ENCODE results near the gene GPR142. TPM values are rescaled to one million over a fixed set of nuclear protein-coding genes. Genes with fewer than 3 reads are reported as not detected.

The GPR142 gene
- total and polyA plus RNA-seq, 2 donors (not counting 3 experiments of a cell fraction or from before 2014, with no cell fraction given) = not detected

DNA sequence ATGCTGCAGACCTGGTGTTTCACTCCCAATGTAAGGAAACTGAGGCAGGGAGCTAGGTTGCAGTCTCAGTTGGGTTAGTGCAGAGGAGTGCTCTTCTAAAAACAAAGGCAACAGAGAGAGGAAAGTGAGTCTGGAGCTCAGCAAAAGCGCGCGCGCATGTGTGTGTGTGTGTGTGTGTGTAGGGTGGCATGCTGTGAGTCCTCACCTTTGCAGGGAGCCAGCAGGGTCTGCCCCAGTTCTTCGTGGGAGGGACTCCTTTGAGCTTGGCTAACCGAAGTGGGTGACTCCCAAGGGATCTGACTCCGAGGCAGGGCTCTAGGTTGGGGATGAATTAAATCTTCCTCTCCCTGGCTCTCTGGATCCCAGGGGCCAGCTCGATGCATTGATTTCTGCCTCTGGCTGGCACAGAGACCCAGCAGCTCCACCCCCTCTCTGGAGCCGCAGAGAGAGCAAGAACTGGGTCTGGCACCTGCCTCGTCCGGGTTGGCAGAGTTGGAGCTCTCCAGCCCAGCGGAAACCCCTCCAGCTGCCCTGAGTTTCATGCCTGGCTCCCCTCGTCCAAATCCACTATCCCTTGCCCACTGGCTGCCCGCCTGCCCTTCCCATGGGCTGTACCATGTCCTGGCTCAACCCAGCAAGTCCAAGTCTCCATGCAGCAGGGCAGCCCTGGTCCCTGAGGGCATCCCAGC, 4.4 kb upstream of the GPR142 start:
- FAIRE-seq = no peak
- BruUV-seq (replicated peaks) = no TSS peak
- Histone ChIP-seq H3K9me3 (replicated peaks; ENCODE audit: control insufficient read depth, insufficient read depth, low read length) (no peaks in the 10 kb centered on the region), H2AFZ (ENCODE audit: low read depth, low read length) (no peak overlapping the region), H3K36me3 (ENCODE audit: control insufficient read depth in 2 of 2, extremely low read depth in 1 of 2, insufficient read depth in 2 of 2, low read length in 2 of 2) (no peaks in the 10 kb centered on the region), H3K4me1 (ENCODE audit: control insufficient read depth, extremely low read depth, insufficient read depth, low read length) (no peaks in the 10 kb centered on the region), H3K9ac (replicated peaks; ENCODE audit: extremely low read depth, insufficient read depth, low read length) (no peak overlapping the region), H3K27me3 (ENCODE audit: control insufficient read depth in 2 of 2, insufficient read depth in 2 of 2, low read length in 2 of 2) (peaks cover 0 to under 1% of the 10 kb centered on the region in 2 experiments), H3K4me2 (ENCODE audit: insufficient read depth, low read length) (no peak overlapping the region), H3K79me2 (ENCODE audit: control insufficient read depth, insufficient read depth, low read length) (no peaks in the 10 kb centered on the region), H3K4me3 (replicated peaks in 1 of 3; ENCODE audit: insufficient read depth in 1 of 3, low read depth in 1 of 3, low read length in 3 of 3) (no peak overlapping the region), H3K27ac (ENCODE audit: insufficient read depth, low read depth, low read length) (no peak overlapping the region), H4K20me1 (replicated peaks; ENCODE audit: control insufficient read depth, extremely low read depth, insufficient read depth, low read length) (no peaks in the 10 kb centered on the region), H3K9me1 (replicated peaks; ENCODE audit: control insufficient read depth, extremely low read depth, insufficient read depth, low read length) (no peaks in the 10 kb centered on the region)
- dilution Hi-C loops (cut with MboI; ENCODE audit: extremely low pct_ligation_motif_present, low sequenced_read_pairs) = no loop called here
- no peak for TF ChIP-seq EZH2 (IDR thresholded peaks at IDR 0.05; ENCODE audit: borderline replicate concordance, low read depth, low read length, severe bottlenecking)
- no peak for TF ChIP-seq FOS (IDR thresholded peaks at IDR 0.05; ENCODE audit: borderline replicate concordance, insufficient read depth, low read length)
- TF ChIP-seq POLR2A (IDR thresholded peaks at IDR 0.05; ENCODE audit: low read depth, low read length) = no peak
- no peak for TF ChIP-seq MYC (IDR thresholded peaks at IDR 0.05; ENCODE audit: low read depth, low read length)
- TF ChIP-seq POLR2AphosphoS5 (IDR thresholded peaks at IDR 0.05; ENCODE audit: insufficient read depth, low read depth, low read length) = no peak
- TF ChIP-seq JUN (IDR thresholded peaks at IDR 0.05; ENCODE audit: borderline replicate concordance, insufficient read depth, insufficient read length, low read depth) = no peak
- TF ChIP-seq, protein P1, sequence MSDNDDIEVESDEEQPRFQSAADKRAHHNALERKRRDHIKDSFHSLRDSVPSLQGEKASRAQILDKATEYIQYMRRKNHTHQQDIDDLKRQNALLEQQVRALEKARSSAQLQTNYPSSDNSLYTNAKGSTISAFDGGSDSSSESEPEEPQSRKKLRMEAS (IDR thresholded peaks at IDR 0.05; ENCODE audit: insufficient read depth, insufficient read length) = no peak
- TF ChIP-seq, protein P2, sequence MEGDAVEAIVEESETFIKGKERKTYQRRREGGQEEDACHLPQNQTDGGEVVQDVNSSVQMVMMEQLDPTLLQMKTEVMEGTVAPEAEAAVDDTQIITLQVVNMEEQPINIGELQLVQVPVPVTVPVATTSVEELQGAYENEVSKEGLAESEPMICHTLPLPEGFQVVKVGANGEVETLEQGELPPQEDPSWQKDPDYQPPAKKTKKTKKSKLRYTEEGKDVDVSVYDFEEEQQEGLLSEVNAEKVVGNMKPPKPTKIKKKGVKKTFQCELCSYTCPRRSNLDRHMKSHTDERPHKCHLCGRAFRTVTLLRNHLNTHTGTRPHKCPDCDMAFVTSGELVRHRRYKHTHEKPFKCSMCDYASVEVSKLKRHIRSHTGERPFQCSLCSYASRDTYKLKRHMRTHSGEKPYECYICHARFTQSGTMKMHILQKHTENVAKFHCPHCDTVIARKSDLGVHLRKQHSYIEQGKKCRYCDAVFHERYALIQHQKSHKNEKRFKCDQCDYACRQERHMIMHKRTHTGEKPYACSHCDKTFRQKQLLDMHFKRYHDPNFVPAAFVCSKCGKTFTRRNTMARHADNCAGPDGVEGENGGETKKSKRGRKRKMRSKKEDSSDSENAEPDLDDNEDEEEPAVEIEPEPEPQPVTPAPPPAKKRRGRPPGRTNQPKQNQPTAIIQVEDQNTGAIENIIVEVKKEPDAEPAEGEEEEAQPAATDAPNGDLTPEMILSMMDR (IDR thresholded peaks at IDR 0.05; ENCODE audit: extremely low read depth in 1 of 2, insufficient read depth in 1 of 2, low read depth in 1 of 2, low read length in 2 of 2) = no peak
- no peak for TF ChIP-seq GATA2 (IDR thresholded peaks at IDR 0.05; ENCODE audit: insufficient read depth, insufficient read length, low read depth, low read length)
- intact Hi-C loops (cut with micrococcal nuclease) = no loop called here
- ChIA-PET POLR2A (interaction anchor here (0.6 kb wide), 1 partner anchor 510 kb away, joined by 4 read pairs; the partner anchor contains the start of gene FDXR), CTCF (interaction anchor here (0.7 to 3.6 kb wide), 8 partner anchors 11 to 161 kb away, joined by 3 to 29 read pairs (median 4); no protein-coding TSS in a partner anchor)
- DNase-seq (ENCODE audit: low read depth, low spot score) = no peak
